Small intestine (tissue), 7 donors: ENCODE data around the gene BSDC1. TPM values are rescaled to one million over a fixed set of nuclear protein-coding genes. Genes with fewer than 3 reads are reported as not detected.

ENCODE experiments used
- DNase-seq, 2 donors: peaks; one replicate each; pipeline versions ENCODE4 v3.0.0 to v3.0.0-alpha.2; 2013
- FAIRE-seq: peaks from 2 replicates; lab custom pipeline; 2012; peaks lifted over from hg19 to GRCh38; lab: Jason Lieb, UNC
- H3K27ac ChIP-seq, 3 donors: one replicate each; pipeline ENCODE4 v1.5.1; 2013; ENCODE audit warnings: low read length in 2 of 3, mild to moderate bottlenecking in 2 of 3, control low read depth in 1 of 3, inconsistent platforms in 1 of 3, low read depth in 1 of 3, moderate library complexity in 1 of 3
- H3K27me3 ChIP-seq, 3 donors: one replicate each; pipeline ENCODE4 v1.6.1; 2013; ENCODE audit warnings: low read length in 3 of 3, inconsistent platforms in 1 of 3; ENCODE audit not compliant: control insufficient read depth in 3 of 3, insufficient read depth in 3 of 3
- H3K36me3 ChIP-seq, 3 donors: one replicate each; pipeline ENCODE4 v1.6.1; 2013; ENCODE audit warnings: low read length in 3 of 3, inconsistent platforms in 1 of 3, low read depth in 1 of 3, mild to moderate bottlenecking in 1 of 3, moderate library complexity in 1 of 3; ENCODE audit not compliant: control insufficient read depth in 3 of 3, insufficient read depth in 2 of 3
- H3K4me1 ChIP-seq, 3 donors: one replicate each; pipeline ENCODE4 v1.6.1; 2013; ENCODE audit warnings: low read length in 2 of 3, inconsistent platforms in 1 of 3, low read depth in 1 of 3, mild to moderate bottlenecking in 1 of 3, moderate library complexity in 1 of 3; ENCODE audit not compliant: control insufficient read depth in 3 of 3, insufficient read depth in 2 of 3
- H3K4me3 ChIP-seq, 3 donors: one replicate each; pipeline ENCODE4 v1.5.1; 2013; ENCODE audit warnings: low read length in 3 of 3, control low read depth in 1 of 3, inconsistent platforms in 1 of 3, low read depth in 1 of 3, mild to moderate bottlenecking in 1 of 3, moderate library complexity in 1 of 3
- H3K9me3 ChIP-seq, 2 donors: one replicate each; pipeline ENCODE4 v1.6.1; 2013; ENCODE audit warnings: low read depth in 1 of 2, low read length in 1 of 2; ENCODE audit not compliant: control insufficient read depth in 2 of 2, insufficient read depth in 1 of 2
- WGBS, 3 donors: extraction: QIAGEN DNeasy Blood & Tissue Kit; methylation state at CpG; one replicate each; pipeline ENCODE4 v1.1.7; 2013; 5-methylcytosine and 5-hydroxymethylcytosine counted together
- polyA plus RNA-seq, 4 donors: library from polyadenylated mRNA; stranded (reverse) in 3 of 4; unstranded in 1 of 4; fragments of 200-250 nt in 3 of 4; fragments of 120-200 nt in 1 of 4; gene quantifications; one replicate each; pipeline versions ENCODE4 v1.2.1 to v1.2.3, GENCODE V29; 2013
- donor health status: healthy with polysubstance abuse.
- donor health status: control.
- donor health status: control.
- donor health status: Bipolar disorder and iron deficiency.
- donor health status: healthy.

Gene BSDC1
- polyA plus RNA-seq, 4 donors, result 38.5 to 61.2 (median 39.4) TPM

DNA sequence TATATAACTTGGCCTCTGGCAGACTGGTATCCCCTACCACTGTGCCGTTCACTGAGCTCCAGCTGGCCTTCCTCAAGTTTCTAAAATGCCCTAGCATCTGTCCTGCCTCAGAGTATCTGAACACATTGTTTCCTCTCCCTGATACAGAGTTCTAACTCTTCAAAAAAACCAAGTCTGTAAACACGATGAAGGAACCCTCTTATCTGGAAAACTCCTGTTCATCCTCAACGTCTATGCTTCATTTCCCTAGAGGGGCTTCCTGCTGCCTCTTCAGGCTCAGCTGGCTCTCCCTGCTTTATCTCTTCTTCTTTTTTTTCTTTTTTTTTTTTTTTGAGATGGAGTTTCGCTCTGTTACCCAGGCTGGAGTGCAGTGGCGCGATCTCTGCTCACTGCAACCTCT is 5.6 kb downstream of the BSDC1 start:
- Histone ChIP-seq H3K9me3 (no peaks in the 10 kb centered on the region), H3K27me3 (no peaks in the 10 kb centered on the region), H3K4me3 (no peak overlapping the region), H3K27ac (no peak overlapping the region), H3K36me3 (peaks cover 7 to 54% (median 25%) of the 10 kb centered on the region in 3 donors), H3K4me1 (peaks cover 0 to 8% (median 8%) of the 10 kb centered on the region in 3 donors)
- FAIRE-seq (no peak), DNase-seq (no peak)
- 80 to 89% (median 84%) methylated on average over 4 to 6 of the region's 6 CpGs for WGBS, 3 donors

DNA sequence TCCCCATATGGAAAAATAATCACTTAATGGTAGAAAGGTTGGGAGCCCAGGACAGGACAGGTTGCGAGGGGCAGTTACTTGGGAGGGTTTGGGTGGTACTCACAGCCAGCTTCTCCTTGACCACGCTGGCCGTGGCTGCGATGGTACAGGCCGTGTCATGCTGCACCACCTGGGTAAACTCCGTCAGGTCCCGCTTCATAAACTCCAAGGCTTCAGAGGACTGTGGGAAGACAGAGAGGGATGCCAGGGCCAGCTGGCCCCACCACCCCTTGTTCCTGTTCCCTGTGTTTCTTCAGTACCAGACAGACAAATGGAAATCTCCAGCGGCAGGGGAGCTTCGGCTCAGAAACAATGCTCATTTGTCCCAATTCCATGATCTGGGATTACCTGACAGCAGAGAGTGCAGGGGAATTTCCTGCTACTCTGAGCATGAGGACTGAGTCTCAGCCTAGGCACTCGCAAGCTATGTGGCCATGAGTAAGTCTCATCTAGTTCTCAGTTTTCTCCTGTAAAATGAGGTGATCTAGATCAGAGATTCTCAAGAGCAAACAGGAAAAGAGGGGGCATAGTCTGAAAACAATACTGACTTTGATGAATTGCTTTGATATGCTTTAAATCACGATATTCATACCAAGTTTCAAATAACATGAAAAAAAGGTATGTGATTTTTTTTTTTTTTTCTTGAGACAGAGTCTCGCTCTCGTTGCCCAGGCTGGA is 7.4 kb downstream of the BSDC1 start:
- Histone ChIP-seq H3K36me3 (peaks cover 11 to 61% (median 29%) of the 10 kb centered on the region in 3 donors), H3K4me3 (no peak overlapping the region), H3K9me3 (no peaks in the 10 kb centered on the region), H3K27ac (no peak overlapping the region), H3K27me3 (no peaks in the 10 kb centered on the region), H3K4me1 (no peaks in the 10 kb centered on the region)
- no peak for FAIRE-seq
- WGBS, 3 donors, result 91 to 94% (median 93%) methylated on average over 13 of the region's 13 CpGs
- no peak for DNase-seq

DNA sequence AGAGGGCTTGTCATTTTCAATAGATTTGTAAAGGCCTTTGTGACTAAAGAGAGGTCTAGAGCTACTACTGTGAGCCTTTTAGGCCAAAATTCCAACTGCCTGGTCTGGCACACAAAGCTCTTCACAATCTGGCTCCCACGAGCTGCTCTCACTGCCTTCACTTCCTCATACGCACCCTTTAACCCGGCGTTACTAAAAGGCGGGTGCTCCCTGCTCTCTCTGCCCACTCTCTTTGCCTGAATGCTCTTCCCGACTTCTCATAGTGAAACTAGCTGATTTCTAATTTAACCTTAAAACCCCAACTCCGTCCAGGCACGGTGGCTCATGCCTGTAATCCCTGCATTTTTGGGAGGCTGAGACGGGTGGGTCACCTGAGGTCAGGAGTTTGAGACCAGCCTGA is 14.2 kb downstream of the BSDC1 start:
- 88 to 96% (median 88%) methylated on average over 9 of the region's 9 CpGs for WGBS, 3 donors
- no peak for FAIRE-seq

DNA sequence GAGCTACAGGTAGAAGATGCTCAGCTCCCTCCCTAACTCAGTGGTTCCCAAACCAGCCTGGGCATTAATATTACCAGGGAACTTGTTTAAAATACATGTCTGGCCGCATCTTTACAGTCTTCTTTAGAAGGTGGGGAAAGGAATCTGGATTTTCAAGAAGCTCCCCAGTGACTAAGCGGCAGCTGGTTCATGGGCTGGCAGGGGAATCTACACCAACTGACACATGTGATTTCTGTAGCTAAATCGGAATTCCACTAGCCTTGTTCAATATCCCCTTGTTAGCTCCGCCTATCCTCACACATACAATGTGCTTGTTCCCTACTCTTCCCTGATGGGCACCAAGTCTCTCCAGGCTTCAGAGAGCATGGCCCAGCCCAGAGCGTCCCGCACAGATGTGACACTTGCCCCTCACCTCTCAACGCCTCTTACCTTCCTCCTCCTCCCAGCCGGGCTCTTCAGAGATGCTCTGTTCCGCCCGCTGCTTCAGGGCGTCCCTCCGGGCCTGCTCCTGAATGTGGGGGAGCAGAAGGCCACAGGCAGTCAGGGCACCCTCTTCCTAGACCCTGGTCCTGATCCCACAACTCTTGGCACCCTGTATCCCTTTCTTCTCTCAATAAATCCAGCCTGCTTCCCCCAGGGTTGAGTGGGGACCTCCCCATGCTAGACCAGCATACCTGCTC is 16.6 kb downstream of the BSDC1 start:
- Histone ChIP-seq H3K36me3 (peaks cover 33 to 90% (median 59%) of the 10 kb centered on the region in 3 donors), H3K27me3 (no peaks in the 10 kb centered on the region), H3K27ac (no peak overlapping the region), H3K4me1 (no peaks in the 10 kb centered on the region), H3K4me3 (no peak overlapping the region), H3K9me3 (no peaks in the 10 kb centered on the region)
- 90 to 93% (median 92%) methylated on average over 12 of the region's 12 CpGs for WGBS, 3 donors
- no peak for DNase-seq
- no peak for FAIRE-seq

More for the DNA sequence above, 14.2 kb downstream of the BSDC1 start:
- Histone ChIP-seq H3K9me3 (no peaks in the 10 kb centered on the region), H3K36me3 (peaks cover 24 to 81% (median 55%) of the 10 kb centered on the region in 3 donors), H3K4me1 (no peaks in the 10 kb centered on the region), H3K27me3 (no peaks in the 10 kb centered on the region), H3K4me3 (no peak overlapping the region), H3K27ac (no peak overlapping the region)
- DNase-seq, result no peak

DNA sequence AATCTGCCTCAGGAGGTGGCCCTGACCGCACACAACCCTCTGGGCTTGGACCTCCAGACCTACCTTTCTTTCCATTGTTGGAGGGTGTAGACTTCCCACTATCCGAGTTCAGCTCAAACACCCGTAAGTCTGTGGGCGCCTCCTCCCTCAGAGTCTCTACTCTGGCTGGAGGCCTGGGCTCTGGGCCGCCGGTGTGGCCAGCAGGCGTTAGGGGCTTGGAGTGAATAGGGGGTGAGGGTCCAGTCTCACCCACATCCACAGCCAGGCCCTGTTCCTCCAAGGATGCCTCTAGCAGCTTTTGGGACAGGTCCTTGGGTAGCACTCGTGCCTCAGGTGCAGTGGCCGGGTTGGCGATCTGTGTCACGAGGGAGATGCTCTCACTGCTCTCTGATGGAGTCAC is 18.0 kb downstream of the BSDC1 start:
- peaks cover 32 to 90% (median 64%) of the 10 kb centered on the region in 3 donors for H3K36me3 ChIP-seq
- whole genome bisulfite sequencing, 3 donors, result 96 to 97% (median 96%) methylated on average over 11 of the region's 11 CpGs
- FAIRE-seq (no peak), DNase-seq (no peak)
- H3K9me3 ChIP-seq, result no peaks in the 10 kb centered on the region
- H3K27me3 ChIP-seq, result no peaks in the 10 kb centered on the region
- H3K27ac ChIP-seq, result no peak overlapping the region
- H3K4me3 ChIP-seq, result no peak overlapping the region
- H3K4me1 ChIP-seq, result no peaks in the 10 kb centered on the region

DNA sequence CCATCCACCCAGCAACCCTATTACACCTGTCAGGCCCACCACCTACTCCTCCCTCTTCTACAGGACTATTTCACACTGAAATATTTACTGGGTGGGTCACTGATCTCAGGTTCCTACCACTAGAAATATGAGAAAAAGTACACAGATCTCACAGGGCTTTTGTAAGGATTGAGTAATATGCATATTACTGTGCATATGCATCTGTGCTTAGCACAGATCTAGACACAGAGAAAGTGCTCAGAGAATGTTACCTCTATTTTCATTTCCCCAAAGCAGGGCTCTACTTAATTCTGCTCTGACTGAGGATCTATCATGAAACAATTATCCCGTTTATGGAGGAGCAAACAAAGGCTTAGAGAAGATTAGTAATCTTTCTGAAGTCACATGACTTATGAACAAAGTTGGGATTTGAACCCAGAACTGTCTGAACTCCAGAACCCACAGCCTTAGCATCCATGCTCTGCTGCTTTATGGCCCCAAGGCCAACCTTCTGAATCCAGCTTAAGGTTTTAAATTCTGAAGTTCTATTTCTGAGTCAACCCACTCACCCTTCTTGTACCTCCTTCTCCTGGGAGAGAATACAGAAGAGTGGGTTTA is 20.1 kb downstream of the BSDC1 start:
- Histone ChIP-seq H3K4me1 (no peaks in the 10 kb centered on the region), H3K27ac (no peak overlapping the region), H3K9me3 (no peaks in the 10 kb centered on the region), H3K36me3 (peaks cover 32 to 84% (median 52%) of the 10 kb centered on the region in 3 donors), H3K27me3 (no peaks in the 10 kb centered on the region), H3K4me3 (no peak overlapping the region)
- DNase-seq, result no peak
- 14 to 51% (median 41%) methylated on average over 1 of the region's 1 CpG for WGBS, 3 donors
- no peak for FAIRE-seq

DNA sequence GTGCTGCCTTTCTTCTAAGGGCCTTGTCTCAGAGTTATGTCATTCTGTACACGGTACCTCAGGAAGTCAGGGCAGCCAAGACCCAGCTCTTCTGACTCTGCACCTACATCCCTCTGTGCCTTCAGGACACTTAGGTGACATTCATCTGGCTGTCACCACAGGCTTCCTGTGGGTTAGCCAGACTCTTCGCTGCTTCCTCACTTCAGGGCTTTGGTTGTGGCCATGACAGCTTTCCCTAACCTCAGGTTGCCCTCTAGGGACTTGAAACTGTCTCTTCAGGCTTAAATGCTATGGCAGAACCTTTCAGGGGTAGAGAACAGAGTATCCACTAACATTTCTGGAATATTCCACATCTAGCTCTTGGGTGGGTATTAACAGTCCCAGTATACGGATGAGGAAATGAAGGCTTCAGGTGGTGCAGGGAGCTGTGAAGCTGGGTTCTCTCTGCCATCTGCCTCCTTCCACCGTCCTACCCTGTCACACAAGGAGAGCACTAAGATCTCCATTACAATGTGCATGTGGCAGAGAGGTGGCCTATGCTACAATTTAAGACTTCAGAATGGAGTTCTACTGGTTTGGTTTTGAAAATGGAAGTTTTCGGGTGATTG is 22.0 kb downstream of the BSDC1 start:
- no peak overlapping the region for H3K4me3 ChIP-seq
- FAIRE-seq, result no peak
- DNase-seq, result peak in 1 of 2 donors; percentile 39
- H3K36me3 ChIP-seq, result peaks cover 26 to 80% (median 45%) of the 10 kb centered on the region in 3 donors
- H3K9me3 ChIP-seq, result no peaks in the 10 kb centered on the region
- 79 to 85% (median 85%) methylated on average over 5 of the region's 5 CpGs for WGBS, 3 donors
- H3K27me3 ChIP-seq, result no peaks in the 10 kb centered on the region
- no peak overlapping the region for H3K27ac ChIP-seq
- no peaks in the 10 kb centered on the region for H3K4me1 ChIP-seq

DNA sequence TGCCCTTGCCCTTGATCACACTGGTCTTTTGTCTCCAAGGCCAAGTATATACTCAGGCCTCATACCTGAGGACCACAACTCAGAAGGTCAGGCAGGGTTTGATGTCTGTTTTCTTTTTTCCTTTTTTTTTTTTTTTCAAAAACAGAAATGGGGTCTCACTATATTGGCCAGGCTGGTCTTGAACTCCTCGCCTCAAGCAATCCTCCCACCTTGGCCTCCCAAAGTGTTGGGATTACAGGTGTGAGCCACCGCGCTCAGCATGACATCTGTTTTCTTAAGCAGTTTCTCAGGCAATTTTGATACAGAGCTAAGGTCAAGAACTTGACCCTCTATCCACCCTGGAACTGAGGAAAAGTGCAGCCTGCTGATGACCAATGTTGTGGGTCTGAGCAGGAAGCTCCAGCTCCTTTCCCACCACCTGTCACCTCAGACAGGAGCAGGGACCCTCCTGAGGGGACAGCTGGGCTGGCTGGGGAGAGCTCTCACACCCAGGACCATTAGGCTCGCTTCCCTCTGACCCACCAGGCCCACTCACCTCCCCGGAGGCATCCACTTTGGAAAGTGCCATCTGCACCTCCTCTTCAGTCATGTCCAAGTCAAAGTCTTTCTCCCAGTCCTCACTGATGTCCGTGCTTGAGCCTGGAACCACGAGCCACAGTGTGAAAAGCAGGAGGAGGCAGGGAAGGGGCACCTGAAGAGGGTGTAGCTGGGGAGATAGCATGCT is 26.2 kb downstream of the BSDC1 start:
- DNase-seq (no peak), FAIRE-seq (no peak)
- Histone ChIP-seq H3K4me3 (no peak overlapping the region), H3K4me1 (no peaks in the 10 kb centered on the region), H3K9me3 (no peaks in the 10 kb centered on the region), H3K36me3 (peaks cover 10 to 82% (median 29%) of the 10 kb centered on the region in 3 donors), H3K27me3 (no peaks in the 10 kb centered on the region), H3K27ac (no peak overlapping the region)
- 90 to 95% (median 91%) methylated on average over 7 of the region's 7 CpGs for WGBS, 3 donors
